A549 (cell line): ENCODE results near the gene EXPH5. TPM values are rescaled to one million over a fixed set of nuclear protein-coding genes. Genes with fewer than 3 reads are reported as not detected.

Source experiments
- ATAC-seq, 2 experiments: fragments of 200-7000 bp in 1 of 2; fragments of >200 bp in 1 of 2; cut with Nextera tagmentation in 1 of 2; cut with Tn5 transposase in 1 of 2; 3 replicates each; pipeline versions ENCODE4 v1.8.0 to v1.9.1; 2018 to 2020; ENCODE audit warnings: mild to moderate bottlenecking in 1 of 2, moderate library complexity in 1 of 2
- CTCF ChIA-PET: fragments of 300-600 bp; sonication (Branson Sonifier 250); formaldehyde crosslinking; extraction: SDS; loops from one replicate; lab custom pipeline; 2021; ENCODE audit warnings: antibody characterized with exemption, inconsistent platforms; lab: Yijun Ruan, JAX
- POLR2A ChIA-PET: fragments of 350-600 bp; formaldehyde crosslinking; extraction: SDS; loops from one replicate; lab custom pipeline; 2021; ENCODE audit warnings: antibody characterized with exemption, inconsistent platforms; lab: Yijun Ruan, JAX
- DNase-seq, 2 experiments: peaks; one replicate each; pipeline versions ENCODE4 v3.0.0 to v3.0.0-alpha.2; 2011 to 2016; ENCODE audit warnings: low read depth in 1 of 2, low spot score in 1 of 2
- FAIRE-seq: peaks from 2 replicates; lab custom pipeline; 2011; peaks lifted over from hg19 to GRCh38; lab: Jason Lieb, UNC
- H3K27ac ChIP-seq, 2 experiments: fragments of >200 bp; sonication (Bioruptor Twin); formaldehyde crosslinking; 3 replicates each; pipeline ENCODE4 v1.5.1; 2016 to 2017
- H3K4me1 ChIP-seq: fragments of >200 bp; sonication (Bioruptor Twin); formaldehyde crosslinking; 3 replicates; pipeline ENCODE4 v1.6.1; 2016
- H3K4me2 ChIP-seq: fragments of >200 bp; sonication (Bioruptor Twin); formaldehyde crosslinking; 3 replicates; pipeline ENCODE4 v1.6.1; 2016
- H3K4me3 ChIP-seq: fragments of >200 bp; sonication (Bioruptor Twin); formaldehyde crosslinking; 3 replicates; pipeline ENCODE4 v1.5.1; 2016
- H3K9me3 ChIP-seq: fragments of >200 bp; sonication (Bioruptor Twin); formaldehyde crosslinking; 3 replicates; pipeline ENCODE4 v1.6.1; 2016
- CBX8 ChIP-seq: fragments of 200-600 bp; sonication (generic); IDR thresholded peaks from 2 replicates; pipeline ENCODE4 v1.6.1; 2016
- CEBPB ChIP-seq, 2 experiments: fragments of >200 bp in 1 of 2; sonication (Bioruptor Twin) in 1 of 2; formaldehyde crosslinking in 1 of 2; IDR thresholded peaks; 2 replicates each; pipeline ENCODE4 v1.6.1; 2012 to 2016
- CHD2 ChIP-seq: fragments of 150-350 bp; IDR thresholded peaks from 2 replicates; pipeline ENCODE4 v1.6.1; 2014; ENCODE audit warnings: low read length; ENCODE audit not compliant: partially characterized antibody
- CHD4 ChIP-seq: fragments of 200-600 bp; sonication (generic); IDR thresholded peaks from 2 replicates; pipeline ENCODE4 v1.6.1; 2016; ENCODE audit warnings: antibody characterized with exemption, mild to moderate bottlenecking, borderline replicate concordance
- ESRRA ChIP-seq: fragments of 150-350 bp; IDR thresholded peaks from 2 replicates; pipeline ENCODE4 v1.6.1; 2014; ENCODE audit warnings: mild to moderate bottlenecking, low read length, borderline replicate concordance
- FOSB ChIP-seq: fragments of 250-450 bp; sonication (Bioruptor Pico); IDR thresholded peaks from 2 replicates; pipeline ENCODE4 v1.5.0; 2020; ENCODE audit warnings: mild to moderate bottlenecking, moderate library complexity
- FOXS1 ChIP-seq: fragments of 250-450 bp; sonication (Bioruptor Pico); IDR thresholded peaks from 2 replicates; pipeline ENCODE4 v1.5.0; 2020; ENCODE audit warnings: mild to moderate bottlenecking, moderate library complexity
- GATA3 ChIP-seq: IDR thresholded peaks from 2 replicates; pipeline ENCODE4 v1.6.1; 2012; ENCODE audit warnings: borderline replicate concordance
- HOXA7 ChIP-seq: fragments of 250-450 bp; sonication (Bioruptor Pico); IDR thresholded peaks from 2 replicates; pipeline ENCODE4 v1.5.0; 2020; ENCODE audit warnings: mild to moderate bottlenecking, moderate library complexity
- HOXB13 ChIP-seq: fragments of 250-450 bp; sonication (Bioruptor Pico); IDR thresholded peaks from 2 replicates; pipeline ENCODE4 v1.5.0; 2020; ENCODE audit warnings: low read depth, mild to moderate bottlenecking, moderate library complexity
- HOXB5 ChIP-seq: fragments of 250-450 bp; sonication (Bioruptor Pico); IDR thresholded peaks from 2 replicates; pipeline ENCODE4 v1.5.0; 2020; ENCODE audit warnings: mild to moderate bottlenecking, moderate library complexity
- JUNB ChIP-seq: fragments of >200 bp; sonication (Bioruptor Twin); formaldehyde crosslinking; IDR thresholded peaks from 2 replicates; pipeline ENCODE4 v1.6.1; 2016
- KDM1A ChIP-seq: fragments of 200-600 bp; sonication (generic); IDR thresholded peaks from 2 replicates; pipeline ENCODE4 v1.6.1; 2016; ENCODE audit warnings: low read depth, mild to moderate bottlenecking
- MAFK ChIP-seq: fragments of 450-650 bp; IDR thresholded peaks from 2 replicates; pipeline ENCODE4 v1.6.1; 2014; ENCODE audit not compliant: partially characterized antibody
- MAZ ChIP-seq: fragments of 150-350 bp; IDR thresholded peaks from 2 replicates; pipeline ENCODE4 v1.6.1; 2014; ENCODE audit warnings: antibody characterized with exemption, low read depth, low read length, borderline replicate concordance
- NFE2L2 ChIP-seq: fragments of 150-350 bp; conservative IDR thresholded peaks from 2 replicates; pipeline ENCODE4 v1.6.1; 2014; ENCODE audit warnings: low read length
- PHF8 ChIP-seq: fragments of 200-600 bp; sonication (generic); IDR thresholded peaks from 2 replicates; pipeline ENCODE4 v1.6.1; 2016; ENCODE audit warnings: low read depth, mild to moderate bottlenecking, antibody characterized with exemption, moderate library complexity, borderline replicate concordance
- RARB ChIP-seq: fragments of 250-450 bp; sonication (Bioruptor Pico); IDR thresholded peaks from 2 replicates; pipeline ENCODE4 v1.8.0; 2021; ENCODE audit warnings: mild to moderate bottlenecking, moderate library complexity
- RCOR1 ChIP-seq: fragments of 150-350 bp; IDR thresholded peaks from 2 replicates; pipeline ENCODE4 v1.6.1; 2014; ENCODE audit warnings: antibody characterized with exemption, low read length, low read depth
- RFX5 ChIP-seq: fragments of 450-650 bp; IDR thresholded peaks from 2 replicates; pipeline ENCODE4 v1.7.1; 2014; ENCODE audit warnings: antibody characterized with exemption, mild to moderate bottlenecking, moderate library complexity
- SMC3 ChIP-seq: fragments of >200 bp; sonication (Bioruptor Twin); formaldehyde crosslinking; IDR thresholded peaks from 3 replicates; pipeline ENCODE4 v1.6.1; 2018; ENCODE audit warnings: inconsistent platforms
- TP53 ChIP-seq: fragments of 250-450 bp; sonication (Bioruptor Pico); IDR thresholded peaks from 2 replicates; pipeline ENCODE4 v1.5.0; 2021; ENCODE audit warnings: mild to moderate bottlenecking, moderate library complexity
- ZC3H11A ChIP-seq: fragments of 450-650 bp; IDR thresholded peaks from 2 replicates; pipeline ENCODE4 v1.6.1; 2014; ENCODE audit warnings: antibody characterized with exemption, mild to moderate bottlenecking
- ZNF302 ChIP-seq: fragments of 250-450 bp; sonication (Bioruptor Pico); IDR thresholded peaks from 2 replicates; pipeline ENCODE4 v1.9.0; 2021; ENCODE audit warnings: inconsistent platforms, mild to moderate bottlenecking, moderate library complexity
- WGBS: methylation state at CpG from one replicate; pipeline ENCODE4 v1.1.6; 2017; ENCODE audit errors: missing lambda C conversion rate; 5-methylcytosine and 5-hydroxymethylcytosine counted together
- polyA plus RNA-seq, 4 experiments: library from polyadenylated mRNA; depleted of rRNA in 3 of 4; stranded (reverse); fragments of >200 nt; fragmentation: RNase III in 1 of 4; extraction: RNeasy Plus Mini Kit Qiagen cat#74134 plus additional on column Dnase treatment in 1 of 4; gene quantifications; 2 replicates in 3 of 4; 3 replicates in 1 of 4; pipeline ENCODE4 v1.2.3, GENCODE V29; 2011 to 2017
- TF ChIP-seq, protein P1 (sequence below): IDR thresholded peaks from 2 replicates; pipeline ENCODE4 v1.6.1; 2012
- TF ChIP-seq, protein P2 (sequence below): fragments of 200-600 bp; sonication (generic); IDR thresholded peaks from 2 replicates; pipeline ENCODE4 v1.6.1; 2016; ENCODE audit warnings: antibody characterized with exemption, mild to moderate bottlenecking, moderate library complexity
- TF ChIP-seq, protein P3 (sequence below): fragments of >200 bp; sonication (Bioruptor Twin); formaldehyde crosslinking; IDR thresholded peaks from 3 replicates; pipeline ENCODE4 v1.6.1; 2016
- TF ChIP-seq, protein P4 (sequence below): fragments of 450-650 bp; IDR thresholded peaks from 2 replicates; pipeline ENCODE4 v1.6.1; 2014; ENCODE audit warnings: antibody characterized with exemption
- TF ChIP-seq, protein P5 (sequence below): IDR thresholded peaks from 2 replicates; pipeline ENCODE4 v1.6.1; 2012

Gene EXPH5
- polyA plus RNA-seq, 2 of the 4 experiments (the other 2 are of a cell fraction): 0.01 to 0.37 TPM

DNA sequence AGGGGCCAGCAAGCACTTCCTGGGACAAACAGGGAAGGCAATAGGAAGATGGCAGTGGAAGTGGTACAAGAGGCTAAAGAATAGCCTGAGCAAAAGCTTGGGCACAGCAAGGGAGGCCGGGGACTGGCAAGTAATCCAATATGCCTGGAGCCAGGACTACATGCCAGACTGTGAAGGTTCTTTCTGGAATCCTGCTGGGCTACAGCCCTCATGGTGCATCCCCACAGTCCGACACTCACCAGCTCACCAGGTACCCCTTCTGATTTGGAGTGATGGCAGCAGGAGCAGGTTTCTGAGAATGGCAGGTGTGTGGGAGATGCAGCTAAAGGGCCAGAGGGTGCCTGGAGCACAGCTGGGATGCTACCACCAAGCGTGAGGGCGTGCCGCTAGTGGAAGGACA, 63.1 kb downstream of the EXPH5 start:
- ATAC-seq: no peak
- Histone ChIP-seq H3K4me3 (no peak overlapping the region), H3K4me1 (no peaks in the 10 kb centered on the region), H3K27ac (no peak overlapping the region), H3K4me2 (no peak overlapping the region), H3K9me3 (no peaks in the 10 kb centered on the region)
- FAIRE-seq: no peak
- CTCF ChIA-PET: no interaction called here
- WGBS: 77% methylated on average over 4 of the region's 5 CpGs
- TF ChIP-seq RCOR1 (no peak), MAFK (no peak), SMC3 (no peak), RFX5 (no peak), TP53 (CRISPR knock-in tag) (no peak), CHD4 (no peak), MAZ (no peak), GATA3 (no peak), HOXB5 (CRISPR knock-in tag) (no peak), HOXB13 (no peak), RARB (CRISPR knock-in tag) (no peak), ZNF302 (CRISPR knock-in tag) (no peak), JUNB (no peak), FOXS1 (CRISPR knock-in tag) (no peak), NFE2L2 (no peak)
- TF ChIP-seq, protein P1, sequence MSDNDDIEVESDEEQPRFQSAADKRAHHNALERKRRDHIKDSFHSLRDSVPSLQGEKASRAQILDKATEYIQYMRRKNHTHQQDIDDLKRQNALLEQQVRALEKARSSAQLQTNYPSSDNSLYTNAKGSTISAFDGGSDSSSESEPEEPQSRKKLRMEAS: no peak
- TF ChIP-seq, protein P2, sequence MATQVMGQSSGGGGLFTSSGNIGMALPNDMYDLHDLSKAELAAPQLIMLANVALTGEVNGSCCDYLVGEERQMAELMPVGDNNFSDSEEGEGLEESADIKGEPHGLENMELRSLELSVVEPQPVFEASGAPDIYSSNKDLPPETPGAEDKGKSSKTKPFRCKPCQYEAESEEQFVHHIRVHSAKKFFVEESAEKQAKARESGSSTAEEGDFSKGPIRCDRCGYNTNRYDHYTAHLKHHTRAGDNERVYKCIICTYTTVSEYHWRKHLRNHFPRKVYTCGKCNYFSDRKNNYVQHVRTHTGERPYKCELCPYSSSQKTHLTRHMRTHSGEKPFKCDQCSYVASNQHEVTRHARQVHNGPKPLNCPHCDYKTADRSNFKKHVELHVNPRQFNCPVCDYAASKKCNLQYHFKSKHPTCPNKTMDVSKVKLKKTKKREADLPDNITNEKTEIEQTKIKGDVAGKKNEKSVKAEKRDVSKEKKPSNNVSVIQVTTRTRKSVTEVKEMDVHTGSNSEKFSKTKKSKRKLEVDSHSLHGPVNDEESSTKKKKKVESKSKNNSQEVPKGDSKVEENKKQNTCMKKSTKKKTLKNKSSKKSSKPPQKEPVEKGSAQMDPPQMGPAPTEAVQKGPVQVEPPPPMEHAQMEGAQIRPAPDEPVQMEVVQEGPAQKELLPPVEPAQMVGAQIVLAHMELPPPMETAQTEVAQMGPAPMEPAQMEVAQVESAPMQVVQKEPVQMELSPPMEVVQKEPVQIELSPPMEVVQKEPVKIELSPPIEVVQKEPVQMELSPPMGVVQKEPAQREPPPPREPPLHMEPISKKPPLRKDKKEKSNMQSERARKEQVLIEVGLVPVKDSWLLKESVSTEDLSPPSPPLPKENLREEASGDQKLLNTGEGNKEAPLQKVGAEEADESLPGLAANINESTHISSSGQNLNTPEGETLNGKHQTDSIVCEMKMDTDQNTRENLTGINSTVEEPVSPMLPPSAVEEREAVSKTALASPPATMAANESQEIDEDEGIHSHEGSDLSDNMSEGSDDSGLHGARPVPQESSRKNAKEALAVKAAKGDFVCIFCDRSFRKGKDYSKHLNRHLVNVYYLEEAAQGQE: no peak
- TF ChIP-seq, protein P3, sequence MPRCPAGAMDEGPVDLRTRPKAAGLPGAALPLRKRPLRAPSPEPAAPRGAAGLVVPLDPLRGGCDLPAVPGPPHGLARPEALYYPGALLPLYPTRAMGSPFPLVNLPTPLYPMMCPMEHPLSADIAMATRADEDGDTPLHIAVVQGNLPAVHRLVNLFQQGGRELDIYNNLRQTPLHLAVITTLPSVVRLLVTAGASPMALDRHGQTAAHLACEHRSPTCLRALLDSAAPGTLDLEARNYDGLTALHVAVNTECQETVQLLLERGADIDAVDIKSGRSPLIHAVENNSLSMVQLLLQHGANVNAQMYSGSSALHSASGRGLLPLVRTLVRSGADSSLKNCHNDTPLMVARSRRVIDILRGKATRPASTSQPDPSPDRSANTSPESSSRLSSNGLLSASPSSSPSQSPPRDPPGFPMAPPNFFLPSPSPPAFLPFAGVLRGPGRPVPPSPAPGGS: no peak
- DNase-seq: no peak
- POLR2A ChIA-PET: no interaction called here

DNA sequence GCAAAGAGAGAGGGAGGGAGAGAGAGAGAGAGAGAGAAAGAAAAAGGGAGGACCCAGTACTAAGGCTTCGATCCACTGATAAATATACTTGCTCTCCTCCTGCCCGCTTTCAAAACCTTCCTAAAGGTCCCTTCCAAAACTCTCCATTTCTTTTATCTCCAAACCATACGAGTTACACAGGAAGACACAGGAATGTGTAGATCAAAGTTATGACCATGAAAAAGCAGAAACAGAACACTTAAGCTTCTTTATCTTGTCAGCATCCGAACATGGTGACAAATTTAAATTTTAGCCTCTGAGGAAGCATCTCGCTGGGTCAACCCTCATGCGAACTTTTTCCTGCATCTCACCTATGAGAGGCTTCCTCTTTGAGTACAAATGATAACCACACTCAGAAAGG, 66.2 kb downstream of the EXPH5 start:
- FAIRE-seq: no peak
- WGBS: 65% methylated on average over 6 of the region's 6 CpGs

More for the DNA sequence above, 66.2 kb downstream of the EXPH5 start:
- POLR2A ChIA-PET: no interaction called here
- no peak for TF ChIP-seq ZC3H11A
- TF ChIP-seq, protein P4, sequence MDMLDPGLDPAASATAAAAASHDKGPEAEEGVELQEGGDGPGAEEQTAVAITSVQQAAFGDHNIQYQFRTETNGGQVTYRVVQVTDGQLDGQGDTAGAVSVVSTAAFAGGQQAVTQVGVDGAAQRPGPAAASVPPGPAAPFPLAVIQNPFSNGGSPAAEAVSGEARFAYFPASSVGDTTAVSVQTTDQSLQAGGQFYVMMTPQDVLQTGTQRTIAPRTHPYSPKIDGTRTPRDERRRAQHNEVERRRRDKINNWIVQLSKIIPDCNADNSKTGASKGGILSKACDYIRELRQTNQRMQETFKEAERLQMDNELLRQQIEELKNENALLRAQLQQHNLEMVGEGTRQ: no peak
- TF ChIP-seq, protein P5, sequence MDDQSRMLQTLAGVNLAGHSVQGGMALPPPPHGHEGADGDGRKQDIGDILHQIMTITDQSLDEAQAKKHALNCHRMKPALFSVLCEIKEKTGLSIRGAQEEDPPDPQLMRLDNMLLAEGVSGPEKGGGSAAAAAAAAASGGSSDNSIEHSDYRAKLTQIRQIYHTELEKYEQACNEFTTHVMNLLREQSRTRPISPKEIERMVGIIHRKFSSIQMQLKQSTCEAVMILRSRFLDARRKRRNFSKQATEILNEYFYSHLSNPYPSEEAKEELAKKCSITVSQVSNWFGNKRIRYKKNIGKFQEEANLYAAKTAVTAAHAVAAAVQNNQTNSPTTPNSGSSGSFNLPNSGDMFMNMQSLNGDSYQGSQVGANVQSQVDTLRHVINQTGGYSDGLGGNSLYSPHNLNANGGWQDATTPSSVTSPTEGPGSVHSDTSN: no peak
- TF ChIP-seq FOSB (CRISPR knock-in tag): no peak
- TF ChIP-seq CEBPB (IDR thresholded peaks at IDR 0.05): no peak
- TF ChIP-seq HOXA7 (CRISPR knock-in tag): no peak
- TF ChIP-seq MAZ: no peak
- no peak for TF ChIP-seq ESRRA
- no peak for TF ChIP-seq CBX8
- no peak for TF ChIP-seq CHD2
- TF ChIP-seq, protein P1: no peak
- TF ChIP-seq SMC3: no peak
- no peak for TF ChIP-seq KDM1A
- TF ChIP-seq PHF8: no peak
- TF ChIP-seq RCOR1: no peak
- no peak for ATAC-seq
- Histone ChIP-seq H3K4me1 (no peaks in the 10 kb centered on the region), H3K27ac (no peak overlapping the region), H3K9me3 (no peaks in the 10 kb centered on the region), H3K4me3 (no peak overlapping the region), H3K4me2 (no peak overlapping the region)
- no peak for DNase-seq
- CTCF ChIA-PET: no interaction called here
